ENCODE measurements around the gene TOGARAM2.

The TOGARAM2 gene

DNA sequence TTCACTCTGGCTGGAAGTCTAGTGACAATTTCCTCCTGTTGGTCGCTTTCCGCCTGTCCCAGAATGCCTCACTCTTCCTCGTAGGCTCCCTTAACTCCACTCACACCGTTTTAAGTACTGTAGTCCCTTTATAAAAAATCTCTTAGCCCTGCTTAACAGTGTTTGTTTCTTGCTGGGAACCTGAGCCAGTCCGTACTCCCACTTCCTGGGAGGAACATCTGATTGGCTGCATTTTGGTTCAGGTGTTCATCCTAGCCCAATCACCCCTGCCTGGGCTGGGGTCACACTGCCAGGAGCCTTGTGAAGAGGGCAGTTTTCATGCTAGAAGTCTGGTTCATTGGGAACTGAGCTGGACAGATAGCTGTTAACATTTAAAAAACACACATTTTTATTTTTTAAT is 25.6 kb upstream of the TOGARAM2 start:
- Histone ChIP-seq H3K36me3 (ENCODE audit: control insufficient read depth in 1 of 2, insufficient read depth in 2 of 2, low read length in 2 of 2) (no peaks in the 10 kb centered on the region), H3K4me1 (ENCODE audit: control insufficient read depth in 1 of 2, insufficient read depth in 2 of 2, low read length in 2 of 2) (peaks cover 4 to 9% of the 10 kb centered on the region in 2 donors), H3K9me3 (ENCODE audit: control insufficient read depth in 1 of 2, low read length in 2 of 2) (no peaks in the 10 kb centered on the region), H3K27ac (ENCODE audit: low read length) (no peak overlapping the region), H3K27me3 (ENCODE audit: low read depth, low read length) (no peaks in the 10 kb centered on the region), H3K4me3 (ENCODE audit: low read depth in 1 of 2, low read length in 2 of 2) (no peak overlapping the region)

DNA sequence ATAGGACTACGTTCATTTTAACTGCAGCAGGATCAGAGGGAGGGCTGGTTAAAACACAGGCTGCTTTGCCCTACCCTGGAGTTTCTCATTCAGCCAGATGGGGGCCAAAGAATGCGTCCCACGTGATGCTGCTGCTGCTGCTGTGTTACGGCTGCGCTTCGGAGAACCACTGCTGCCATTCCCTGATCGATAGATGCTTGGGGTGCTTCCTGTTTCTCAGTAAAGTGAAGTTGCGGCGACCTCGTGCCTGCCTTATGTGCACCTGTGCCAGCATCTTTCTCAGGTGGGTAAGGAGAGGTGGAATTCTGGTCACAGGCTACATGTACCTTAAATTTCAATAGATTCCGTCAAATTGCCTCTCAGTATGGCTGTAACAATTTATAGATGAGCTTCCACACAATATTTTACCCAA is 24.7 kb upstream of the TOGARAM2 start:
- Histone ChIP-seq H3K4me1 (ENCODE audit: control insufficient read depth in 1 of 2, insufficient read depth in 2 of 2, low read length in 2 of 2) (peaks cover 4 to 9% of the 10 kb centered on the region in 2 donors), H3K36me3 (ENCODE audit: control insufficient read depth in 1 of 2, insufficient read depth in 2 of 2, low read length in 2 of 2) (no peaks in the 10 kb centered on the region), H3K9me3 (ENCODE audit: control insufficient read depth in 1 of 2, low read length in 2 of 2) (no peaks in the 10 kb centered on the region), H3K27me3 (ENCODE audit: low read depth, low read length) (no peaks in the 10 kb centered on the region), H3K27ac (ENCODE audit: low read length) (no peak overlapping the region), H3K4me3 (ENCODE audit: low read depth in 1 of 2, low read length in 2 of 2) (no peak overlapping the region)

DNA sequence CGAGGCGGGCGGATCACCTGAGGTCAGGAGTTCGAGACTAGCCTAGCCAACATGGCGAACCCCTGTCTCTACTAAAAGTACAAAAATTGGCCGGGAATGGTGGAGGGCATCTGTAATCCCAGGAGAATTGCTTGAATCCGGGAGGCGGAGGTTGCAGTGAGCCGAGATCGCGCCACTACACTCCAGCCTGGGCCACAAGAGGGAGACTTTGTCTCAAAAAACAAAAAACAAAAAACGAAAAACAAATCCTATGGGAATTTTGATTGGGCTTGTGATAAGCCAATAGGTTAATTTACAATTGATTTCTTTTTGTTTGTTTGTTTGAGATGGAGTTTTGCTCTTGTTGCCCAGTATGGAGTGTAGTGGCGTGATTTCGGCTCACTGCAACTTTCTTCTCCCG is 24.2 kb upstream of the TOGARAM2 start:
- Histone ChIP-seq H3K4me3 (ENCODE audit: low read depth in 1 of 2, low read length in 2 of 2) (no peak overlapping the region), H3K27ac (ENCODE audit: low read length) (no peak overlapping the region), H3K27me3 (ENCODE audit: low read depth, low read length) (no peaks in the 10 kb centered on the region), H3K4me1 (ENCODE audit: control insufficient read depth in 1 of 2, insufficient read depth in 2 of 2, low read length in 2 of 2) (peaks cover 4 to 9% of the 10 kb centered on the region in 2 donors), H3K36me3 (ENCODE audit: control insufficient read depth in 1 of 2, insufficient read depth in 2 of 2, low read length in 2 of 2) (no peaks in the 10 kb centered on the region), H3K9me3 (ENCODE audit: control insufficient read depth in 1 of 2, low read length in 2 of 2) (no peaks in the 10 kb centered on the region)

DNA sequence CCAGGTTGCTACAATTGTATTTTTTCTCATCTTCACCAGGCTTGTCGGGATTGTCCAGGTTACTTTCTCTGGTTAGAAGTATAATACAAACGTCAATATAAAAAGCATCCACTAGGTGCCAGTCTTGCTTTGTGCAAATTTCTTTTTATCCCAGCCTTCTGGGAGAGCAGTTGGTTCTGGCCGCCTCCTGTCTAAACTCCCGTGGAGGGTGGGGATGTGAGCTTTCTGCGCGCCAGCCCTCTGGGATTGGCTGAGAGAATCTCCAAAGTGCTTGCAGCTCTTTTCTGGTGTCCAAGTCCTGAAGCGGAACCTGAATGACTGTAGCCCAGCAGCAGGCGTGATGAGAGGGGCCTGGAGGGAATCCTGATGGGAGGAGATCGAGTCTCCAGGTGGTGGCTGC is 22.4 kb upstream of the TOGARAM2 start:
- Histone ChIP-seq H3K4me3 (ENCODE audit: low read depth in 1 of 2, low read length in 2 of 2) (no peak overlapping the region), H3K27ac (ENCODE audit: low read length) (no peak overlapping the region), H3K4me1 (ENCODE audit: control insufficient read depth in 1 of 2, insufficient read depth in 2 of 2, low read length in 2 of 2) (peaks cover 4 to 9% of the 10 kb centered on the region in 2 donors), H3K36me3 (ENCODE audit: control insufficient read depth in 1 of 2, insufficient read depth in 2 of 2, low read length in 2 of 2) (no peaks in the 10 kb centered on the region), H3K9me3 (ENCODE audit: control insufficient read depth in 1 of 2, low read length in 2 of 2) (no peaks in the 10 kb centered on the region), H3K27me3 (ENCODE audit: low read depth, low read length) (no peaks in the 10 kb centered on the region)

DNA sequence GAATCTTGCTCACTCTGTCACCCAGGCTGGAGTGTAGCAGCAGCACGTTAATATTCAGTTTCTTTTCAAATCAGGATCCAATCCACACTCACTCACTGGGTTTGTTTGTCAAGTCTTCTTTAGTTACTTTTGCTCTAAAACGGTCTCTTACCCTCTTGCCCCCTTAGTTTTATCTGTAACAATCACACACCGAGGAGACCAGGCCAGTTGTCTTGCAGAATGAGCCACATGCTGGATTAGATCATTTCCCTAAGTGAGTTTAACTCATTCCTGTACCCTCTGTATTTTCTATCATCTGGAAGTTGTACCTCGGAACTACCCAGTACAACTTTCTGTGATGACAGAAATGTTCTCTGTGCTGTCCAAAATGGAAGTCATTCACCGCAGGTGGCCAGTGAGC is 20.7 kb upstream of the TOGARAM2 start:
- Histone ChIP-seq H3K27ac (ENCODE audit: low read length) (no peak overlapping the region), H3K9me3 (ENCODE audit: control insufficient read depth in 1 of 2, low read length in 2 of 2) (no peaks in the 10 kb centered on the region), H3K4me3 (ENCODE audit: low read depth in 1 of 2, low read length in 2 of 2) (no peak overlapping the region), H3K36me3 (ENCODE audit: control insufficient read depth in 1 of 2, insufficient read depth in 2 of 2, low read length in 2 of 2) (no peaks in the 10 kb centered on the region), H3K27me3 (ENCODE audit: low read depth, low read length) (no peaks in the 10 kb centered on the region), H3K4me1 (ENCODE audit: control insufficient read depth in 1 of 2, insufficient read depth in 2 of 2, low read length in 2 of 2) (peaks cover 4 to 9% of the 10 kb centered on the region in 2 donors)

DNA sequence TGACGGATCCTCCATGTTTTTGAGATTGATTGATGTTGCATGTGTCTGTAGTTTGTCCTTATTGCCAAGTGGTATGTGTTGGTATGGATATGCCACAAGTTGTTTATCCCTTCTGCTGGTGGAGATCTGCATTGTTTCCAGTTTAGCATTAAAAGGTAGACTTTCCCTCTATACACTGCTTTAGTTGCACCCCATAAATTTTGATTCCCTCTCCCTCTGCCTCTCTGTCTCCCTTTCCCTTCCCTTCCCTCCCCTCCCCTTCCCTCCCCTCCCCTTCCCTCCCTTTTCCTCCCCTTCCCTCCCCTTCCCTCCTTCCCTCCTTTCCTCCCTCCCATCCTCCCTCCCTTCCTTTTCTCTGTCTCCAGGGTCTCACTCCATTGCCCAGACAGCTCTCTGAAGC is 18.6 kb upstream of the TOGARAM2 start:
- H3K4me3 ChIP-seq (ENCODE audit: low read depth in 1 of 2, low read length in 2 of 2) = no peak overlapping the region
- H3K9me3 ChIP-seq (ENCODE audit: control insufficient read depth in 1 of 2, low read length in 2 of 2) = no peaks in the 10 kb centered on the region
- peaks cover 4 to 5% of the 10 kb centered on the region in 2 donors for H3K4me1 ChIP-seq (ENCODE audit: control insufficient read depth in 1 of 2, insufficient read depth in 2 of 2, low read length in 2 of 2)
- no peaks in the 10 kb centered on the region for H3K27me3 ChIP-seq (ENCODE audit: low read depth, low read length)
- no peak overlapping the region for H3K27ac ChIP-seq (ENCODE audit: low read length)
- no peaks in the 10 kb centered on the region for H3K36me3 ChIP-seq (ENCODE audit: control insufficient read depth in 1 of 2, insufficient read depth in 2 of 2, low read length in 2 of 2)

DNA sequence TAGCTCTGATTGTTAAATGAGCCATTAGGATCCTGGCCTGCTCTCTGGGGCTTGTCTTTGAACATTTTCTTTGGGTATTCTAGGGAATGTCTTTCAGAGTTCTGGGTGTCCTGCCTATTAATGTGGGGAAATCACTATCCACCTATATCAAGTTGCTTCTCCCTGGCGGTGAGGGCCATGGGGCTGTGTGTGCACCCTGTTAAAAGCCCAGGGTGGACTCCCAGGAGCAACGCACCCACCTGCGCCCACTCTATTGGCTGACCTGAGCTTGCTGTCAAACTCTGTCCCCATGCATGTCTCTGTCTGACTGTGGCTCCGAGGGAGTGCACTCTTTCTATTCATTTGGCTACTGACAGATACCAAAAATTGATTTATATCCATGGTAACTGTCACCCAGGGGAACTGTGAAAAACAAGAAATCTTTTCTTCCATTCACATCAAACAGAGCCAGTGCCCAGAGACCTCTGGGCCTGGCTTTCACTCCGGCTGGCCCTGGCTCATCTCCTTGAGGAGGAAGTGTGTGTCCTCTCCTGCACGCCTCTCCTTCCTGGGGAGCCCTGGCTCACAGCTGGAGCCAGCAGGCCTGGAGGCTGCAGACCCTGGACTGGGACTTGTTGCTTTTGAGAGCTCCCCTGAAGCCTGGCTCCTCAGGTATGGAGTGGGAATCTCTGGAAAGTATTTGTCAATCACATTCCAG is 10.5 kb upstream of the TOGARAM2 start:
- no peak overlapping the region for H3K4me3 ChIP-seq (ENCODE audit: low read depth in 1 of 2, low read length in 2 of 2)
- no peaks in the 10 kb centered on the region for H3K4me1 ChIP-seq (ENCODE audit: control insufficient read depth in 1 of 2, insufficient read depth in 2 of 2, low read length in 2 of 2)
- no peaks in the 10 kb centered on the region for H3K27me3 ChIP-seq (ENCODE audit: low read depth, low read length)
- H3K9me3 ChIP-seq (ENCODE audit: control insufficient read depth in 1 of 2, low read length in 2 of 2) = no peaks in the 10 kb centered on the region
- H3K27ac ChIP-seq (ENCODE audit: low read length) = no peak overlapping the region
- no peaks in the 10 kb centered on the region for H3K36me3 ChIP-seq (ENCODE audit: control insufficient read depth in 1 of 2, insufficient read depth in 2 of 2, low read length in 2 of 2)

DNA sequence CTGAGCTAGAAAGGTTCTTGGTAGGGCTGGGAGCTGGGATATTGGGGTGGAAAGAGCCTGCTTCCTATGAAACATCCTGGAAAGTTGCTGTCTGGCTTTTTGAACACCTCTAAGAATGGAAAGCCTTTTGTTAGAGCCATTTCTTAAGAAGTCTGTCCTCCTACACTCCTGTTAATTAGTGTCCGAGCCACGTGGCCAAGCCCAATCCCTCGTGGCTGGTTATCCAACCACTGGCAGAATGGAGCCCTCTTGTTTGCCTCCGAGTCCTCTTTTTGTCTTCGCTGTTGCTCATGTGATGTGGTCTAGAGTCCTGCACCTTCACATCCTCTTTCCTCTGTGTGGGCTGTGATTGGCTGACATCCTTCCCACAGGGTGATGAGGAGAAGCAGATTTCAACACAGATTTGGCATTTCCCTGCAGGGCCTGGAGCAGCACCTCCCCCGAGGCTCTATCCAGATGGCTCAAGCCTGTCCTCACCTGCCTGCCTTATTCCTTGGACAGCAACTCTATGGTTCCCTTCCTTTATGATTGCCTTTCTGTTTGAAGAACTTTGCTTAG is 8.2 kb upstream of the TOGARAM2 start:
- Histone ChIP-seq H3K27me3 (ENCODE audit: low read depth, low read length) (no peaks in the 10 kb centered on the region), H3K4me3 (ENCODE audit: low read depth in 1 of 2, low read length in 2 of 2) (no peak overlapping the region), H3K27ac (ENCODE audit: low read length) (no peak overlapping the region), H3K36me3 (ENCODE audit: control insufficient read depth in 1 of 2, insufficient read depth in 2 of 2, low read length in 2 of 2) (no peaks in the 10 kb centered on the region), H3K4me1 (ENCODE audit: control insufficient read depth in 1 of 2, insufficient read depth in 2 of 2, low read length in 2 of 2) (no peaks in the 10 kb centered on the region), H3K9me3 (ENCODE audit: control insufficient read depth in 1 of 2, low read length in 2 of 2) (no peaks in the 10 kb centered on the region)

DNA sequence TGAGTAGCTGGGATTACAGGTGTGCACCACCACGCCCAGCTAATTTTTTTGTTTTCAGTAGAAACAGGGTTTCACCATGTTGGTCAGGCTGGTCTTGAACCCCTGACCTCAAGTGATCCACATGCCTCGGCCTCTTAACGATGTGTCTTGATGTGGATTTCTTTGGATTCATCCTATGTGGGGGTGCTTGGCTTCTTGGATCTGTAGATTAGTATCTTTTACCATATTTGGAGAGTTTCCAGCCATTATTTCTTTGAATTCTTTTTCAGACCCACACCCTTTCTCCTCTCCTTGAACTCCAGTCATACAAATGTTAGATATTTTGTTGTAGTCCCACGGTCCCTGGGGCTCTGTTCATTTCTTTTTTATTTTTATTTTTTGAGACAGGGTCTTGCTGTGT is 6.8 kb upstream of the TOGARAM2 start:
- Histone ChIP-seq H3K27ac (ENCODE audit: low read length) (no peak overlapping the region), H3K4me3 (ENCODE audit: low read depth in 1 of 2, low read length in 2 of 2) (no peak overlapping the region), H3K36me3 (ENCODE audit: control insufficient read depth in 1 of 2, insufficient read depth in 2 of 2, low read length in 2 of 2) (no peaks in the 10 kb centered on the region), H3K9me3 (ENCODE audit: control insufficient read depth in 1 of 2, low read length in 2 of 2) (no peaks in the 10 kb centered on the region), H3K27me3 (ENCODE audit: low read depth, low read length) (no peaks in the 10 kb centered on the region), H3K4me1 (ENCODE audit: control insufficient read depth in 1 of 2, insufficient read depth in 2 of 2, low read length in 2 of 2) (no peaks in the 10 kb centered on the region)

DNA sequence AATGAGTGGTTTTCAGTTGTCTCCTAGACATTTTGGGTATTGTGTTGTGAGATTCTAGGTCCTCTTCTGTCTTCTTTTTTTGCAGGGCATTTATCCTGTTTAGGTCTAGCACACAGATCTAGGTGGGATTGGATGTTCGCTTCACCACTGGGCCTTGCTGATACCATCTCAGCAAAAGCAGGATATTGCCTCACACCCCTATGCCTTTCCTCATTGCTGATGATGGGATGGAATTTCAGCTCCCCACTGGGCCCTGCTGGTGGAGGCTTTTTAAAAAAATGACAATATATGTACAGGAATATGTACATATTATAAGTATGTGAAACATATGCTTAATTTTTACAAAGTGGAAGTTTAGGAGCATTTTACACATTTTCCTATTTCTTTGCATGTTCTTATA is 5.4 kb upstream of the TOGARAM2 start:
- H3K36me3 ChIP-seq (ENCODE audit: control insufficient read depth in 1 of 2, insufficient read depth in 2 of 2, low read length in 2 of 2) = no peaks in the 10 kb centered on the region
- H3K9me3 ChIP-seq (ENCODE audit: control insufficient read depth in 1 of 2, low read length in 2 of 2) = no peaks in the 10 kb centered on the region
- H3K27ac ChIP-seq (ENCODE audit: low read length) = no peak overlapping the region
- H3K27me3 ChIP-seq (ENCODE audit: low read depth, low read length) = no peaks in the 10 kb centered on the region
- no peak overlapping the region for H3K4me3 ChIP-seq (ENCODE audit: low read depth in 1 of 2, low read length in 2 of 2)
- H3K4me1 ChIP-seq (ENCODE audit: control insufficient read depth in 1 of 2, insufficient read depth in 2 of 2, low read length in 2 of 2) = peaks cover 0 to 10% of the 10 kb centered on the region in 2 donors

DNA sequence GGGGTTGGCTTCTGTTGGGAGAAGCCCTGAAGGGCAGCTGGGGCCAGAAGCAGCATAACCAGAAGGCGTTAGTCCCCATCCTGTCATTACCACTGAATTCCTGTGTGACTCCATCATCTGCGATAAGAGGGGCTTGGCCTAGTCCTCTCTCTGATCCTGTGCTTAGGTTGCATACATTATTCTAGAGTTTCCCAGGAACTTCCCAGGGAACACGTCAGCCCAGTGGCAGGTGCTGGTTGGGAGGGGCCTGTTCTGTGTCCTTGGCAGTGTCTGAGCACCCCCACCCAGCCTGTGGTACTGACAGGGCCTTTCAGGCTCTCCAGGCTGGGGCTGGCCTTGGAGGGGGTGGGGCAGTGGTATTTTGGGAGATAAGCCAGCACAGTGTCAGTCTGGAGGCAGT is 4.5 kb upstream of the TOGARAM2 start:
- H3K9me3 ChIP-seq (ENCODE audit: control insufficient read depth in 1 of 2, low read length in 2 of 2) = no peaks in the 10 kb centered on the region
- H3K4me3 ChIP-seq (ENCODE audit: low read depth in 1 of 2, low read length in 2 of 2) = no peak overlapping the region
- H3K36me3 ChIP-seq (ENCODE audit: control insufficient read depth in 1 of 2, insufficient read depth in 2 of 2, low read length in 2 of 2) = no peaks in the 10 kb centered on the region
- no peaks in the 10 kb centered on the region for H3K27me3 ChIP-seq (ENCODE audit: low read depth, low read length)
- H3K27ac ChIP-seq (ENCODE audit: low read length) = no peak overlapping the region
- H3K4me1 ChIP-seq (ENCODE audit: control insufficient read depth in 1 of 2, insufficient read depth in 2 of 2, low read length in 2 of 2) = peaks cover 0 to 19% of the 10 kb centered on the region in 2 donors
